ENCODE results near the gene SPEN. TPM values are rescaled to one million over a fixed set of nuclear protein-coding genes. Genes with fewer than 3 reads are reported as not detected.

The SPEN gene
- total and polyA plus RNA-seq, 9 of the 15 experiments (the other 6 are each of a cell fraction or from before 2014, with no cell fraction given), result 5.7 to 87.5 (median 27.2) TPM

- Histone ChIP-seq H3K36me3 (ENCODE audit: control insufficient read depth, insufficient read depth, low read length) (peaks cover 92% of the 10 kb centered on the region), H2AFZ (ENCODE audit: low read depth, low read length) (no peak overlapping the region), H3K79me2 (ENCODE audit: control insufficient read depth, insufficient read depth, low read length) (peaks cover 74% of the 10 kb centered on the region), H3K27ac (ENCODE audit: extremely low read depth, low read depth, low read length) (no peak overlapping the region; the same call in 2 of the 3 replicates), H4K20me1 (replicated peaks; ENCODE audit: control insufficient read depth, insufficient read depth, low read length) (no peaks in the 10 kb centered on the region), H3K9me1 (ENCODE audit: control insufficient read depth, insufficient read depth, low read length) (no peaks in the 10 kb centered on the region), H3K27me3 (ENCODE audit: control insufficient read depth in 2 of 2, insufficient read depth in 2 of 2, low read length in 2 of 2) (no peaks in the 10 kb centered on the region), H3K4me1 (replicated peaks in 1 of 2; ENCODE audit: control insufficient read depth in 2 of 2, insufficient read depth in 2 of 2, low read length in 2 of 2) (no peaks in the 10 kb centered on the region), H3K9ac (ENCODE audit: insufficient read depth in 1 of 2, low read depth in 2 of 2, low read length in 2 of 2) (no peak overlapping the region), H3K9me3 (replicated peaks; ENCODE audit: control insufficient read depth, insufficient read depth, low read depth, low read length) (no peaks in the 10 kb centered on the region), H3K4me2 (ENCODE audit: insufficient read depth, low read length) (no peak overlapping the region), H3K4me3 (no peak overlapping the region)
- FAIRE-seq (no peak), DNase-seq (ENCODE audit: extremely low read depth in 1 of 4, low spot score in 3 of 4) (no peak), ATAC-seq (peak; percentile 61)
- ChIA-PET POLR2A (interaction anchor here (1.6 kb wide), 1 partner anchor 69 kb away, joined by 3 read pairs; the partner anchor contains the start of gene SPEN), CTCF (ENCODE audit: low intra/inter-chr PET ratio) (no interaction called here)
- in situ Hi-C loops (cut with MboI), result loop anchor here (5.0 kb wide), 1 partner anchor 104 kb away; no protein-coding TSS in a partner anchor
- peak; percentile 26; the same call in 1 of the 2 replicates for TF ChIP-seq NFE2 (IDR thresholded peaks at IDR 0.05; ENCODE audit: low read depth)
- TF ChIP-seq ZBTB2 (IDR thresholded peaks at IDR 0.05), result no peak
- 0 out of 2 replicates have a peak, but pooled peaks have one; percentile 37 for TF ChIP-seq ZNF384 (IDR thresholded peaks at IDR 0.05; ENCODE audit: low read depth, low read length)
- BruUV-seq (replicated peaks), result no TSS peak
- intact Hi-C loops (cut with micrococcal nuclease), result no loop called here
- WGBS (ENCODE audit: insufficient coverage, low coverage, missing lambda C conversion rate), result 69% methylated on average over 4 of the region's 4 CpGs
Measured at GRCh38 chr1:15916417-15916816, 68.9 kb downstream of the SPEN start.

- ChIA-PET CTCF (ENCODE audit: low intra/inter-chr PET ratio) (no interaction called here), POLR2A (no interaction called here)
- Histone ChIP-seq H3K4me3 (no peak overlapping the region), H4K20me1 (replicated peaks; ENCODE audit: control insufficient read depth, insufficient read depth, low read length) (no peaks in the 10 kb centered on the region), H3K9me1 (ENCODE audit: control insufficient read depth, insufficient read depth, low read length) (no peaks in the 10 kb centered on the region), H3K9ac (ENCODE audit: insufficient read depth in 1 of 2, low read depth in 2 of 2, low read length in 2 of 2) (no peak overlapping the region), H3K4me2 (ENCODE audit: insufficient read depth, low read length) (no peak overlapping the region), H3K36me3 (ENCODE audit: control insufficient read depth, insufficient read depth, low read length) (peaks cover 92% of the 10 kb centered on the region), H3K27me3 (ENCODE audit: control insufficient read depth in 2 of 2, insufficient read depth in 2 of 2, low read length in 2 of 2) (no peaks in the 10 kb centered on the region), H3K79me2 (ENCODE audit: control insufficient read depth, insufficient read depth, low read length) (peaks cover 71% of the 10 kb centered on the region), H3K27ac (ENCODE audit: extremely low read depth, low read depth, low read length) (no peak overlapping the region), H3K4me1 (replicated peaks in 1 of 2; ENCODE audit: control insufficient read depth in 2 of 2, insufficient read depth in 2 of 2, low read length in 2 of 2) (no peaks in the 10 kb centered on the region), H2AFZ (ENCODE audit: low read depth, low read length) (no peak overlapping the region), H3K9me3 (replicated peaks; ENCODE audit: control insufficient read depth, insufficient read depth, low read depth, low read length) (no peaks in the 10 kb centered on the region)
- BruUV-seq (replicated peaks), result no TSS peak
- WGBS (ENCODE audit: insufficient coverage, low coverage, missing lambda C conversion rate), result 90% methylated on average over 7 of the region's 7 CpGs
- ATAC-seq, result no peak
- DNase-seq (ENCODE audit: extremely low read depth in 1 of 4, low spot score in 3 of 4), result no peak
- TF ChIP-seq MAFG (tag; conservative IDR thresholded peaks at IDR 0.05), result peak; percentile 40; the same call in 1 of the 2 replicates
- TF ChIP-seq HMG20A (CRISPR knock-in tag; conservative IDR thresholded peaks at IDR 0.05), result no peak
- peak; percentile 49; the same call in 1 of the 2 replicates for TF ChIP-seq NFE2L1 (tag; IDR thresholded peaks at IDR 0.05; ENCODE audit: borderline replicate concordance, low read depth)
- in situ Hi-C loops (cut with MboI) (loop anchor here (5.0 kb wide), 1 partner anchor 105 kb away; no protein-coding TSS in a partner anchor), intact Hi-C loops (cut with micrococcal nuclease) (no loop called here)
- FAIRE-seq, result no peak
Measured at GRCh38 chr1:15916916-15917315, 69.4 kb downstream of the SPEN start.

Data from K562 (cell line).